Ascending aorta (tissue), 2 donors: ENCODE data around the gene KCNH4. TPM values are rescaled to one million over a fixed set of nuclear protein-coding genes. Genes with fewer than 3 reads are reported as not detected.
A peak's percentile ranks its signal among the peaks of the same experiment; 100 is the strongest.

Experiments
- DNase-seq, 2 donors: peaks; one replicate each; pipeline ENCODE4 v3.0.0-alpha.2; 2019; ENCODE audit warnings: low spot score in 2 of 2
- H3K27ac ChIP-seq, 2 donors: fragments of 200-600 bp; sonication (generic); one replicate each; pipeline ENCODE4 v1.5.1; 2016 to 2017; ENCODE audit warnings: mild to moderate bottlenecking in 1 of 2
- H3K27me3 ChIP-seq: fragments of 200-600 bp; sonication (generic); one replicate; pipeline ENCODE4 v1.5.1; 2017
- H3K36me3 ChIP-seq, 2 donors: fragments of 200-600 bp; sonication (generic); one replicate each; pipeline ENCODE4 v1.5.1; 2016
- H3K4me1 ChIP-seq, 2 donors: fragments of 200-600 bp; sonication (generic); one replicate each; pipeline ENCODE4 v1.5.1; 2016 to 2017; ENCODE audit warnings: mild to moderate bottlenecking in 1 of 2
- H3K4me3 ChIP-seq, 2 donors: fragments of 200-600 bp; sonication (generic); one replicate each; pipeline ENCODE4 v1.5.1; 2016 to 2017; ENCODE audit warnings: mild to moderate bottlenecking in 1 of 2
- H3K9me3 ChIP-seq, 2 donors: fragments of 200-600 bp; sonication (generic); one replicate each; pipeline ENCODE4 v1.5.1; 2016
- intact Hi-C: fragments of 100-400 bp; cut with DNase I; formaldehyde crosslinking; loops from one replicate; pipeline ENCODE4 v1.15.1; 2023
- total RNA-seq: library from RNA; depleted of rRNA; stranded (reverse); fragments of >200 nt; gene quantifications from one replicate; pipeline ENCODE4 v1.1.0, GENCODE V29; 2016
- TF ChIP-seq, protein P1 (sequence below), 3 experiments: fragments of 200-600 bp in 2 of 3; fragments of 450-650 bp in 1 of 3; sonication (generic) in 2 of 3; IDR thresholded peaks; one replicate each; pipeline ENCODE4 v1.5.1; 2016 to 2019; ENCODE audit warnings: antibody characterized with exemption in 3 of 3, mild to moderate bottlenecking in 1 of 3, moderate library complexity in 1 of 3

KCNH4 gene
- total RNA-seq, 1 donor from 2014 or later = not detected

DNA sequence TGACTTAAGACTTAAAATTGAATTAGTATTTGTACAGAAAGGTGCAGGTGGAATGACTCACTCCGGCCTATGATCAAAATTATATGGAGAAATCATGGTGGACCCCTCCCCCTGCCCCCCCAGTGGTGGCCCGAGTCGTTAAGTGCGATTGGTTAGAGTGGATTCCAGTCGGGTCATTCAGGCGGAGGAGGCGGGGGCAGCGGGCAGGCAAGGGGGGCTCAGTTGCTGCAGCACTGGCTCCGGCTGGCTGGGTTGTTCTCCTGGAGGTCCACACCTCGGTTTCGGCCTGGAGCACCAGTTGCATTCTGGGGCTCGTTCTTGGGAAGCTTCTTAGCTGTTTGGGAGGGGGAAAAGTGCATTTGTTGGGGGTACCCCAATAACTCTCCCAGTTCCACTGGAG lies 55.4 kb downstream of the KCNH4 start:
- peaks cover 52 to 61% of the 10 kb centered on the region in 2 donors for H3K36me3 ChIP-seq
- intact Hi-C loops = no loop called here

DNA sequence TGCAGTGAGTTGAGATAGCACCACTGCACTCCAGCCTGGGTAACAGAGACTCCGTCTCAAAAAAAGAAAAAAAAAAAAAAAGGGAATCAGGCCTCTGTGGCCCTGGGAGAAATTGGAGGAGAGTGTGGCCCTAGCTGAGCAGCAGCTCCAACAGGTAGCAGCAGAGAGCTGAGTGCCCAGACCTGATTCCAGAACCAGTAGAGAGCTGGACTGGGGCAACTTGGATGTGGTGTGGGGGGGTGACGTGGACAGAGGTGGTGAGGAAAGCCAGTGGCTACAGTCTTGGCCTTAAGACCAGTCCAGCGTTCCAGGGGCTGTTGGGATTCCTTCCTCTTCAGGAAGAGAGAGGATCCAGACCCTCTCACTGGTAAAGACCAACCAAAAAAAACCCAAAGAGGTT lies 56.7 kb downstream of the KCNH4 start:
- no peaks in the 10 kb centered on the region for H3K27me3 ChIP-seq
- H3K4me1 ChIP-seq = peaks cover 0 to 16% of the 10 kb centered on the region in 2 donors
- intact Hi-C loops = loop anchor here (5.0 kb wide), 1 partner anchor 33 kb away; no protein-coding TSS in a partner anchor
- no peak overlapping the region for H3K27ac ChIP-seq
- peaks cover 40 to 50% of the 10 kb centered on the region in 2 donors for H3K36me3 ChIP-seq
- no peaks in the 10 kb centered on the region for H3K9me3 ChIP-seq
- H3K4me3 ChIP-seq = no peak overlapping the region
- TF ChIP-seq, protein P1, sequence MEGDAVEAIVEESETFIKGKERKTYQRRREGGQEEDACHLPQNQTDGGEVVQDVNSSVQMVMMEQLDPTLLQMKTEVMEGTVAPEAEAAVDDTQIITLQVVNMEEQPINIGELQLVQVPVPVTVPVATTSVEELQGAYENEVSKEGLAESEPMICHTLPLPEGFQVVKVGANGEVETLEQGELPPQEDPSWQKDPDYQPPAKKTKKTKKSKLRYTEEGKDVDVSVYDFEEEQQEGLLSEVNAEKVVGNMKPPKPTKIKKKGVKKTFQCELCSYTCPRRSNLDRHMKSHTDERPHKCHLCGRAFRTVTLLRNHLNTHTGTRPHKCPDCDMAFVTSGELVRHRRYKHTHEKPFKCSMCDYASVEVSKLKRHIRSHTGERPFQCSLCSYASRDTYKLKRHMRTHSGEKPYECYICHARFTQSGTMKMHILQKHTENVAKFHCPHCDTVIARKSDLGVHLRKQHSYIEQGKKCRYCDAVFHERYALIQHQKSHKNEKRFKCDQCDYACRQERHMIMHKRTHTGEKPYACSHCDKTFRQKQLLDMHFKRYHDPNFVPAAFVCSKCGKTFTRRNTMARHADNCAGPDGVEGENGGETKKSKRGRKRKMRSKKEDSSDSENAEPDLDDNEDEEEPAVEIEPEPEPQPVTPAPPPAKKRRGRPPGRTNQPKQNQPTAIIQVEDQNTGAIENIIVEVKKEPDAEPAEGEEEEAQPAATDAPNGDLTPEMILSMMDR (IDR thresholded peaks at IDR 0.05) = no peak
- no peak for DNase-seq

More for the DNA sequence above, 55.4 kb downstream of the KCNH4 start:
- no peaks in the 10 kb centered on the region for H3K27me3 ChIP-seq
- no peaks in the 10 kb centered on the region for H3K9me3 ChIP-seq
- no peak for DNase-seq
- peaks cover 0 to 9% of the 10 kb centered on the region in 2 donors for H3K4me1 ChIP-seq
- no peak overlapping the region for H3K27ac ChIP-seq
- no peak overlapping the region for H3K4me3 ChIP-seq
- TF ChIP-seq, protein P1 (IDR thresholded peaks at IDR 0.05) = no peak

DNA sequence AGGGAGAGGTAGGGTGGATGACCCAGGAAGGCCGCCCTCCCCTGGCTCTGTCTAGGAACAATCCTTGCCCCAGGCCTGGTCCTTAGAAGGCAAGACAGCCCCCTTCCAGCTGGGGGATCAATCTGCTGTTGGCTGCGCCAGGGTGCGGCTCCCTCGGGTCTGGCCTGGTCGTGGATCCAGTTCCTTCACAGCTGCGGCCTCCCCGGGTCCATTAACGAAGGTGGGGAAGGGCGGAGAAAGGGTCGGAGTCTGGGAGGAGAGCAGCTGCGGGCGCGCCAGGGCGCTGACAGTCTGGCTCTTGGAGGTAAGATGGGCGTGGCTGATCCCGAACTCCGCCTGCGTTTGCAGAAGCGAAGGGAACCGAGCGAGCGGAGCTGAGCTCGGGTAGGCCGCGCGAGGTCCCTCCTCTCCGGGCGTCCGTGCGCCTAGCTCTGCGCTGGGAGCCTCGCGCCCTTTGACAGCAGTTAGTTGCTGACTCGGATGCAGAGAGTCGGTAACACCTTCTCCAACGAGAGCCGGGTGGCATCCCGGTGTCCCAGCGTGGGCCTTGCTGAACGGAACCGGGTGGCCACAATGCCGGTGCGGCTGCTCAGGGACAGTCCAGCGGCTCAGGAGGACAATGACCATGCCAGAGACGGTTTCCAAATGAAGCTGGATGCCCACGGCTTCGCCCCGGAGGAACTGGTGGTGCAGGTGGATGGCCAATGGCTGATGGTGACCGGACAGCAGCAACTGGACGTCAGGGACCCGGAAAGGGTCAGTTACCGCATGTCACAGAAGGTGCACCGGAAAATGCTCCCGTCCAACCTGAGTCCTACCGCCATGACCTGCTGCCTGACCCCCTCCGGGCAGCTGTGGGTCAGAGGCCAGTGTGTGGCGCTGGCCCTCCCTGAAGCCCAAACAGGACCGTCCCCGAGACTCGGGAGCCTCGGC lies 58.3 kb downstream of the KCNH4 start, which contains the start of gene HSPB9:
Gene HSPB9 (plus strand): TSS at position 434 of the 933 bp plus-strand sequence. CDS start 47 bp downstream, at position 481.
- H3K27me3 ChIP-seq = no peaks in the 10 kb centered on the region
- no peak for DNase-seq
- H3K27ac ChIP-seq = no peak within 1 kb of the TSS
- no peak within 1 kb of the TSS for H3K4me3 ChIP-seq
- H3K36me3 ChIP-seq = peaks cover 24 to 34% of the 10 kb centered on the region in 2 donors
- H3K9me3 ChIP-seq = no peaks in the 10 kb centered on the region
- intact Hi-C loops = loop anchor here (5.0 kb wide), 1 partner anchor 35 kb away; no protein-coding TSS in a partner anchor
- TF ChIP-seq, protein P1 (IDR thresholded peaks at IDR 0.05) = no peak
- H3K4me1 ChIP-seq = peaks cover 0 to 16% of the 10 kb centered on the region in 2 donors

DNA sequence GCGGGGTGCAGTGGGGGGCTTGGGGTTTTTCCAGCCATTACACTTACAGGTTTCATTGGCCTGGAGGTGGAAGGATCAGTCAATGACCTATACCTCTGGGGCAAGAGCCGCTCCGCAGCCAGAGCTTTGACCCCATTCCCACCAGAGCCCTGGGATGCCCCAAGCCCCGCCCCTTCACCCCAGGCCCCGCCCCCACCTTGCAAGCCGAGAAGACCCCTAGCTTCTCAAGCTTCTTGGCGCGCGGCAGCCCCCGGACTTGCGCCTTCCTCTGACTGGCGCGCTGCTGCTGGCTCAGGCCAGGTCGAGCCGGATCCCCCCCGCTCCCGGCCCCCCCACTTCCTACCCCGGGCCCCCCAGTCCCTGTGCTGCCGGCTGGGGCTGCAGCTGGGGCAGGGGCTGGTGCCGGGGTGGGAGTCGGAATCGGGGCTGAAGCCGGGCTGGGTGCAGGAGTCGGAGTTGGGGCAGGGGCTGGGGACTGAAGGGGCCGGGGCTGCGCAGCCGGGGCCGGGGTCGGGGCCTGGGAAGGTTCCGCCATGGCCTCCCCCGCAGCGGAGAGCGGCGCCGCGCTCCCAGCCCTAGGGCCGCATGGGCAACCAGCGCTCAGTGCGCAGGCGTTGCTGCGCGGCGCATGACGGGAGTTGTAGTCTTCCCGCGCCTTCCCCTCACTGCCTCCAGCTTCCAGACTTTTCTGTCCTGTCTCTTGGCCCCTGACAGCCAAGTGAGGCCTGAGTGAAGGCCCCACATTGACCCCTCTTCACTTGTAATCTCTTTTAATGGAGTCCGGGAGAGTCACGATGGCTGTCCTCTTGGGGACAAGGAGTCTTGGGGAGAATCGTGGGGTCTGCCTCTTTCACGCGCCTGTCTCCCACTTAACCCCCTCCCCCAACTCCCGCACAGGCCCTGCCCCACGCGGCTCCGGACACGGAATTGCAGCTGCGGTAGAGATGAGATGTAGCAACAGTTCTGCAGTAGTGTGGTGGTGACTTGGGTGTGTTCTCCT lies 59.9 kb downstream of the KCNH4 start, which contains the start of gene KAT2A:
Gene KAT2A (minus strand): TSS at position 598 of the 1,000 bp plus-strand sequence. CDS start 63 bp downstream, at position 535.
- Histone ChIP-seq H3K36me3 (peaks cover 10 to 25% of the 10 kb centered on the region in 2 donors), H3K27me3 (no peaks in the 10 kb centered on the region), H3K4me3 (peak within 1 kb of the TSS; percentile 87 to 98), H3K4me1 (peaks cover 0 to 16% of the 10 kb centered on the region in 2 donors), H3K27ac (no peak within 1 kb of the TSS), H3K9me3 (no peaks in the 10 kb centered on the region)
- TF ChIP-seq, protein P1 (IDR thresholded peaks at IDR 0.05) = no peak
- intact Hi-C loops = loop anchor here (5.0 kb wide), 1 partner anchor 36 kb away; no protein-coding TSS in a partner anchor
- DNase-seq = peak in 1 of 2 donors; percentile 87
